Keratinocyte (primary cell): ENCODE results near the gene KLHL22.

Experiments
- CTCF ChIP-seq, 3 experiments: IDR thresholded peaks in 1 of 3; conservative IDR thresholded peaks in 1 of 3; optimal IDR thresholded peaks in 1 of 3; 2 replicates in 2 of 3; 3 replicates in 1 of 3; pipeline versions ENCODE3 to v1.5.1; 2011; ENCODE audit warnings: low read length in 3 of 3, mild to moderate bottlenecking in 3 of 3, moderate library complexity in 2 of 3, control low read depth in 1 of 3, inconsistent platforms in 1 of 3; ENCODE audit not compliant: insufficient read depth in 2 of 3; ENCODE audit errors: extremely low read depth in 1 of 3
- EZH2 ChIP-seq: IDR thresholded peaks from one replicate; pipeline ENCODE4 v1.6.1; 2012; ENCODE audit warnings: inconsistent platforms, mild to moderate bottlenecking, low read length, moderate library complexity

- no peak for TF ChIP-seq CTCF (optimal IDR thresholded peaks at IDR 0.05 in 1 of 3, IDR thresholded peaks at IDR 0.05 in 1 of 3, conservative IDR thresholded peaks at IDR 0.05 in 1 of 3; ENCODE audit: extremely low read depth in 1 of 3, insufficient read depth in 2 of 3, low read length in 3 of 3)
- no peak for TF ChIP-seq EZH2
These were observed 24.3 kb downstream of the KLHL22 start for GRCh38 chr22:20471126-20471833.
